GM21390 (cell line): ENCODE measurements around the gene KRT73.

ENCODE experiments used
- ATAC-seq: cut with Tn5 transposase; IDR thresholded peaks from one replicate; pipeline ENCODE4 v1.9.1; 2021; ENCODE audit not compliant: unreplicated experiment

The KRT73 gene

DNA sequence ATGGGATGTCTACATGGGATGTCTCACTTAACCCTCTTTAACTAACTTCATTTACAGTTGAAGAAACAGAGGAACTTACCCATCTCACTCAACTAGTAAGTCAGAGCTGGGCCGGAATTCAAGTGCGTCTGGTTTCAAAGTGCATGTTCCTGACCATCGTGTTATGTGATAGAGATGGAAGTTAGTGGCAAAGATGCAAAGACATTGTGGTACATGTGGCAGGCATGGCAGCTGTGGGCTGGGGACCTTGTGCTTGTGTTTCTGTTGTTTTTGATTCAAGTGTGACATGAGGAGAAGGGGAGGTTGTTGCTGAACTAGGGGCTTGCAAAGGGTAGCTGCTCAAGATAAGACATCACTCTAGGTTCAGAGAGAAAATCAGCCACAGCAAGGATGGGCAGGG is 42.4 kb downstream of the KRT73 start:
- ATAC-seq, result no peak

- ATAC-seq, result no peak
Observed at GRCh38 chr12:52575256-52575655, 43.1 kb downstream of the KRT73 start.

DNA sequence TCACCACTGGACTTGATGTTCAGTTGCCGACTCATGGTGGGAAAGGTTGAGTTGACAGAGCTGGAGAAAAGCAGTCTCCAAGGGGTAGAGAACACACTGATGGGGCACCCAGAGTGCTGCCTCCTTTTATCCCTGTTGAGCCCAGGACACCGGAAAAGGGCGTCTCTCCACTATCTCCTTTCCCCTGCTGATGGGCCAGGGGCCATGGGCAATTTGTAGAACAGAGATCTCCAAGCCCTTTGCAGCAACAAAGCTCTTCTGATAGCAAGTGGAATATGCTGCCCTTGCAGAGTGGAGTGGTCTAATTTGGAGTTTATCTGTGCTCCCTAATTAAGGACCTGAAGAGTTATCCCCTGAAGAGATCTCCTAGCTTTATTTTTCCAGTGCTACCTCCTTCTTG is 44.6 kb downstream of the KRT73 start, which contains the start of gene KRT74:
KRT74 (minus strand) TSS at position 101 of the 400 bp plus-strand sequence; CDS start at position 35, 66 bp downstream.
- no peak for ATAC-seq

DNA sequence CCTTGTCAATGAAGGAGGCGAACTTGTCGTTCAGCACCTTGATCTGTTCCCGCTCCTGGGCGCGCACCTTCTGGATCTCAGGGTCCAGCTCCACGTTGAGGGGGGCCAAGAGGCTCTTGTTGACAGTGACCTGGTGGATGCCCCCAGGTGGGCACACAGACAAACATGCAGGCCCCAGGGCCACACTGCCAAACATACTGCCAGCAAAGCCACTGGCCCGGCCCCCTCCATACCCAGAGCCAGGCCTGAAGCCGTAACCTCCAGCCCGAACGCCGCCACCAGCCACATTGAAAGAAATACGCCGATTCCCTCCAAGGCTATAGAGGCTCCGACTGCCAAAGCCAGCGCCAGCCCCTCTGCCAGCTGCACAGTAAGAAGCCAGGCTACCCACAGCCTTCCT is 45.1 kb downstream of the KRT73 start:
- no peak for ATAC-seq

- ATAC-seq, result no peak
Observed at GRCh38 chr12:52570511-52570910, 47.8 kb downstream of the KRT73 start.

GRCh38 chr12:52568111-52568510 is 50.2 kb downstream of the KRT73 start:
- no peak for ATAC-seq

DNA sequence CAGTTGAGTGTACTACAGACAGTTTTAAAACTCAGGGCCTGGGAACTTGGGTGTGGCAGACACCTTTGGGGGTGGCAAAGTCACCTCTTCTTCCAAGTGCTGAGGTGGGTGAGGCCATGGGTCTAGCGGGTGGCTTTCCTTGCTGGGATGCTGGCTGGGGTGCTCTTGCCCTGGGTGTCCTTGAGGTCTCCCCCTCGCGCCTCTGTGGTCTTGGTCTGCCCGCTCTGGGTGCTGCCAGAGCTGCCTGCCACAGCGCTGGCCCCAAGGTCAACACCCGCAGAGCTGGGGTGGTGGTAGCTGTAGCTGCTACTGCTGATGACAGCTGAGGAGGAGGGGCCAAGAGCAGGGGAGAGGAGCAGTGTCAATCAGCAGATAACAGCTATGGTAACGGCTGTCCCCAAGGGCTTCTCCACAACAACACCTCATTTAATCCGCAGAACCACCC is 51.5 kb downstream of the KRT73 start:
- no peak for ATAC-seq

- no peak for ATAC-seq
Observed at GRCh38 chr12:52564582-52564981, 53.8 kb downstream of the KRT73 start.

GRCh38 chr12:52561880-52562449 is 56.4 kb downstream of the KRT73 start:
- ATAC-seq, result no peak

DNA sequence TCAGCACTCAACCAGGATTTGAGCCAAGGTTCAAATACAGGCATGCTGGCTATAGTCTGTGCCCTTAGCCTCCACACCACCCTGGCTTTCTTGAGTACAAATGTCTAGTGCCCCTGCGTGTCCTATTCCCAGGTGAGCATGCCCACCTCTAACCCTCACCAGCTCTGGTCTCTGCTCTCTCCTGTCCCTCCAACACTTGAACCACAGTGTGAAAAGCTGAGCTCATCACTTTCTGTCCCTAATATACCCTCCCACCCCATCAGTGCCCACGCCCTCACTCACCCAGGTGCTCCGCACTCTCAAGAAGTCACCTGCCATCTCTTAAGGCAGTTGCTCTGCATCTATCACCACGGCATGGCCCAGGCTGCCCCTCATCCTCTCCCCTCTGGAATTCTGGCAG is 58.4 kb downstream of the KRT73 start:
- no peak for ATAC-seq

GRCh38 chr12:52558781-52559445 is 59.4 kb downstream of the KRT73 start:
- no peak for ATAC-seq
